ENCODE measurements around the gene CPN1.
"Not testable (repeated sequence)": the region's sequence is repeated elsewhere in the genome, so short reads cannot be mapped to it uniquely, and the experiment has no call there.

Gene CPN1

GRCh38 chr10:100081075-100082001 is at the start of gene CPN1:
TSS of gene CPN1 (minus strand) at chr10:100081869. CDS start at chr10:100081625, 244 bp downstream.
- H3K4me1 ChIP-seq (ENCODE audit: low read length): peaks cover 8% of the 10 kb centered on the region
- no peaks in the 10 kb centered on the region for H3K36me3 ChIP-seq (replicated peaks; ENCODE audit: low read depth, low read length)
- no peak within 1 kb of the TSS for H3K27ac ChIP-seq (ENCODE audit: low read length)
- no peak within 1 kb of the TSS for H3K4me3 ChIP-seq (ENCODE audit: low read length)
- no peak within 1 kb of the TSS for H2AFZ ChIP-seq (ENCODE audit: low read depth, low read length)
- H3K27me3 ChIP-seq (ENCODE audit: low read depth, low read length): no peaks in the 10 kb centered on the region
- TF ChIP-seq EZH2phosphoT487 (IDR thresholded peaks at IDR 0.05; ENCODE audit: low read depth): no peak
- TF ChIP-seq, protein P1, sequence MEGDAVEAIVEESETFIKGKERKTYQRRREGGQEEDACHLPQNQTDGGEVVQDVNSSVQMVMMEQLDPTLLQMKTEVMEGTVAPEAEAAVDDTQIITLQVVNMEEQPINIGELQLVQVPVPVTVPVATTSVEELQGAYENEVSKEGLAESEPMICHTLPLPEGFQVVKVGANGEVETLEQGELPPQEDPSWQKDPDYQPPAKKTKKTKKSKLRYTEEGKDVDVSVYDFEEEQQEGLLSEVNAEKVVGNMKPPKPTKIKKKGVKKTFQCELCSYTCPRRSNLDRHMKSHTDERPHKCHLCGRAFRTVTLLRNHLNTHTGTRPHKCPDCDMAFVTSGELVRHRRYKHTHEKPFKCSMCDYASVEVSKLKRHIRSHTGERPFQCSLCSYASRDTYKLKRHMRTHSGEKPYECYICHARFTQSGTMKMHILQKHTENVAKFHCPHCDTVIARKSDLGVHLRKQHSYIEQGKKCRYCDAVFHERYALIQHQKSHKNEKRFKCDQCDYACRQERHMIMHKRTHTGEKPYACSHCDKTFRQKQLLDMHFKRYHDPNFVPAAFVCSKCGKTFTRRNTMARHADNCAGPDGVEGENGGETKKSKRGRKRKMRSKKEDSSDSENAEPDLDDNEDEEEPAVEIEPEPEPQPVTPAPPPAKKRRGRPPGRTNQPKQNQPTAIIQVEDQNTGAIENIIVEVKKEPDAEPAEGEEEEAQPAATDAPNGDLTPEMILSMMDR (IDR thresholded peaks at IDR 0.05; ENCODE audit: low read depth, low read length): no peak
- H3K4me2 ChIP-seq (ENCODE audit: low read length): no peak within 1 kb of the TSS
- H3K9ac ChIP-seq (ENCODE audit: low read length): no peak within 1 kb of the TSS
- no peaks in the 10 kb centered on the region for H3K9me3 ChIP-seq (ENCODE audit: insufficient read depth, low read length)
- H3K79me2 ChIP-seq (ENCODE audit: low read length): no peaks in the 10 kb centered on the region
- peaks cover 2% of the 10 kb centered on the region; the same call in 1 of the 2 replicates for H4K20me1 ChIP-seq (ENCODE audit: insufficient read depth, low read length)

DNA sequence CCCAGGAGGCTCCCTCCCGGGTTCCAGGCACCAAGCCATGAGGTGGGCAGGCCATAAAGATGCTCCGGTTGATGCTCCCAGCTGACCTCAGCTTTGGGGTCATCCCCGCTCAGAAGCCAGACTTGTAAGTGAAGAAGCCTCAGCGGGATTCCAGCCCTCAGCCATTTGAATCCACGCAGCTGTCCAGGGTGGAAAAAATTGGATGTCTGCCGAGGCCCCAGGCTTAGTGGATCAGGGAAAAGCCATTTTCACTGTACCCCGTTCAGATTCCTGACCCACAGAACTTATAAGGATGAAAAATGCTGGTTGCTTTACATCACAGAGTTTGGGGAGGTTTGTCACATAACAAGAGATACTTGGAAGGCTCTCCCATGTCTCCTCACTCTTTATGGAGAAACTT is 49.2 kb upstream of the CPN1 start:
- Histone ChIP-seq H3K4me3 (ENCODE audit: low read length) (no peak overlapping the region), H3K9me3 (ENCODE audit: insufficient read depth, low read length) (no peaks in the 10 kb centered on the region), H3K79me2 (ENCODE audit: low read length) (no peaks in the 10 kb centered on the region), H4K20me1 (ENCODE audit: insufficient read depth, low read length) (no peaks in the 10 kb centered on the region), H3K27me3 (ENCODE audit: low read depth, low read length) (no peaks in the 10 kb centered on the region), H3K4me1 (ENCODE audit: low read length) (no peaks in the 10 kb centered on the region), H2AFZ (ENCODE audit: low read depth, low read length) (no peak overlapping the region), H3K4me2 (ENCODE audit: low read length) (no peak overlapping the region), H3K27ac (ENCODE audit: low read length) (no peak overlapping the region), H3K9ac (ENCODE audit: low read length) (no peak overlapping the region), H3K36me3 (replicated peaks; ENCODE audit: low read depth, low read length) (no peaks in the 10 kb centered on the region)
- TF ChIP-seq, protein P1 (IDR thresholded peaks at IDR 0.05; ENCODE audit: low read depth, low read length): no peak
- TF ChIP-seq EZH2phosphoT487 (IDR thresholded peaks at IDR 0.05; ENCODE audit: low read depth): no peak

DNA sequence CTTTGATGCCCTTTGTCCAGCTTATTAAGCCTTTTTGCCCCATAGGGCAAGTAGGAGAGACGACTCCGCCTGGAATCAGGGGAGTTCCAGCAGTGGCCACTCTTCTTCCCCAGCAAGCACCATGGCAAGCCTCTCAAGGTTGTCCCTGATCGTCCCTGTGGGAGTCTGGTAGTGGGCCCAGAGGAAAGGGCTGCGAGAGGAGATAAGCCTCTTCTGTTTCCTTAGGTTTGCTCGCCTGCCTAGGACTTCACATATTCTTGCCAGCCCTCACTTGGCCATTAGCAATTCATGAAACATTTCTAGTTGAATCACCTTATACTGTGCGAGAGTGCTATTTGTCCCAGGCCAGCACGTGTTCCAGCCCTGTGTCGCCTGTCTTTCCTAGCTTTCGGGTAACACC is 47.8 kb upstream of the CPN1 start:
- H3K27me3 ChIP-seq (ENCODE audit: low read depth, low read length): no peaks in the 10 kb centered on the region
- no peak for TF ChIP-seq EZH2phosphoT487 (IDR thresholded peaks at IDR 0.05; ENCODE audit: low read depth)
- TF ChIP-seq, protein P1 (IDR thresholded peaks at IDR 0.05; ENCODE audit: low read depth, low read length): no peak
- H3K9ac ChIP-seq (ENCODE audit: low read length): no peak overlapping the region
- no peaks in the 10 kb centered on the region for H4K20me1 ChIP-seq (ENCODE audit: insufficient read depth, low read length)
- H3K36me3 ChIP-seq (replicated peaks; ENCODE audit: low read depth, low read length): no peaks in the 10 kb centered on the region
- no peaks in the 10 kb centered on the region for H3K79me2 ChIP-seq (ENCODE audit: low read length)
- no peak overlapping the region for H3K27ac ChIP-seq (ENCODE audit: low read length)
- no peak overlapping the region for H2AFZ ChIP-seq (ENCODE audit: low read depth, low read length)
- H3K4me1 ChIP-seq (ENCODE audit: low read length): no peaks in the 10 kb centered on the region
- no peak overlapping the region for H3K4me3 ChIP-seq (ENCODE audit: low read length)
- no peaks in the 10 kb centered on the region for H3K9me3 ChIP-seq (ENCODE audit: insufficient read depth, low read length)
- no peak overlapping the region for H3K4me2 ChIP-seq (ENCODE audit: low read length)

- no peak overlapping the region for H3K9ac ChIP-seq (ENCODE audit: low read length)
Measured at GRCh38 chr10:100128951-100129350, 47.3 kb upstream of the CPN1 start.

GRCh38 chr10:100125335-100125734 is 43.7 kb upstream of the CPN1 start:
- H3K4me1 ChIP-seq (ENCODE audit: low read length); H3K27me3 ChIP-seq (ENCODE audit: low read depth, low read length); H4K20me1 ChIP-seq (ENCODE audit: insufficient read depth, low read length); H3K4me3 ChIP-seq (ENCODE audit: low read length); H3K9ac ChIP-seq (ENCODE audit: low read length); H2AFZ ChIP-seq (ENCODE audit: low read depth, low read length); H3K79me2 ChIP-seq (ENCODE audit: low read length); H3K4me2 ChIP-seq (ENCODE audit: low read length); H3K27ac ChIP-seq (ENCODE audit: low read length); H3K36me3 ChIP-seq (replicated peaks; ENCODE audit: low read depth, low read length); H3K9me3 ChIP-seq (ENCODE audit: insufficient read depth, low read length): not testable (repeated sequence)

More at GRCh38 chr10:100128951-100129350, 47.3 kb upstream of the CPN1 start:
- Histone ChIP-seq H3K27ac (ENCODE audit: low read length) (no peak overlapping the region), H3K36me3 (replicated peaks; ENCODE audit: low read depth, low read length) (no peaks in the 10 kb centered on the region), H2AFZ (ENCODE audit: low read depth, low read length) (no peak overlapping the region), H3K4me3 (ENCODE audit: low read length) (no peak overlapping the region), H3K27me3 (ENCODE audit: low read depth, low read length) (no peaks in the 10 kb centered on the region), H3K79me2 (ENCODE audit: low read length) (no peaks in the 10 kb centered on the region), H3K9me3 (ENCODE audit: insufficient read depth, low read length) (no peaks in the 10 kb centered on the region), H3K4me2 (ENCODE audit: low read length) (no peak overlapping the region), H3K4me1 (ENCODE audit: low read length) (no peaks in the 10 kb centered on the region), H4K20me1 (ENCODE audit: insufficient read depth, low read length) (no peaks in the 10 kb centered on the region)
- TF ChIP-seq EZH2phosphoT487 (IDR thresholded peaks at IDR 0.05; ENCODE audit: low read depth): no peak
- TF ChIP-seq, protein P1 (IDR thresholded peaks at IDR 0.05; ENCODE audit: low read depth, low read length): no peak
